ENCODE results near the gene PEX14.

- no peak for TF ChIP-seq POLR2A (IDR thresholded peaks at IDR 0.05; ENCODE audit: low read length)
- no peak for TF ChIP-seq GATA1 (IDR thresholded peaks at IDR 0.05; ENCODE audit: low read depth, low read length)
Measured at GRCh38 chr1:10433790-10434189, 41.0 kb upstream of the PEX14 start.

Measured in erythroblast (primary cell).